GM21717 (cell line): ENCODE results near the gene LMNA.
"Not testable (repeated sequence)": the region's sequence is repeated elsewhere in the genome, so short reads cannot be mapped to it uniquely, and the experiment has no call there.

Experiments
- ATAC-seq: cut with Tn5 transposase; IDR thresholded peaks from one replicate; pipeline ENCODE4 v1.9.1; 2021; ENCODE audit warnings: mild to moderate bottlenecking, moderate library complexity; ENCODE audit not compliant: unreplicated experiment

LMNA gene

GRCh38 chr1:156157506-156157905 is 43.0 kb downstream of the LMNA start:
- ATAC-seq = no peak

DNA sequence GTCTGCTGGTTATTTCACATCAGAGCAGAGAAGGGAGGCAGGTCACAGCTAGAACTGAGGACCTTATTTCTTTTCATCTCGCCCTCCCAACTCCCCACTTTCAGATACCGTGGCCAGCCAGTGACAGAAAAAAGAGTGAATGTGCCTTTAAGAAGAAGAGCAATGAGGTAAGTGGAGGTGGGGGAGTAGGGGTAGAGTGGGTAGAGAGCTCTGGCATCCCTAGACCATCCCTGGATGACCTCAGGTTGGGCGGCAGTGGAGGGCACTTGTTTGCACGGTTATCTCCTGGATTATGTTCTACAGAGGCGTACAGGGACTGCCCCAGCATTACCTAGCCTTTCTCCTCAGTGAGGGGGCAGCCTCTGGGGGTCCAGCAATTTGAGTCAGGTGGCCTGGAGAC is 43.5 kb downstream of the LMNA start:
- no peak for ATAC-seq

- no peak for ATAC-seq
Measured at GRCh38 chr1:156160000-156160742, 45.7 kb downstream of the LMNA start.

DNA sequence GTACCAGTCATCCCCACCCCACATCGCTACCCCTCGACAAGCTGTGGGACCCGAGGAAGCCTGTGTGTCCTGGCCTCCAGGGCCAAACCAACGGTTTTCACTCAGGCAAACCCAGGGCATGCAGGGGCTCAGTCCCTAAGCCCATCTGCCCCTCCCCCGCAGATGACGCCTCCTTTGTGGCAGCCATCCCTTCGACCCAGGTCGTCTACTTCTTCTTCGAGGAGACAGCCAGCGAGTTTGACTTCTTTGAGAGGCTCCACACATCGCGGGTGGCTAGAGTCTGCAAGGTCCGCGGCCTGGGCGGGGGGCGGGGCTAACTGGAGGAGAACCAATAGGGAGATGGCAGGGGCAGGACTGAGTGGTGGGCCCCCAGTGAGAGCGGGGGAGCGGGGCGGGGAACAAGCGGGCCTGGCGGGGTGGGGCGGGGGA is 46.2 kb downstream of the LMNA start:
- no peak for ATAC-seq

DNA sequence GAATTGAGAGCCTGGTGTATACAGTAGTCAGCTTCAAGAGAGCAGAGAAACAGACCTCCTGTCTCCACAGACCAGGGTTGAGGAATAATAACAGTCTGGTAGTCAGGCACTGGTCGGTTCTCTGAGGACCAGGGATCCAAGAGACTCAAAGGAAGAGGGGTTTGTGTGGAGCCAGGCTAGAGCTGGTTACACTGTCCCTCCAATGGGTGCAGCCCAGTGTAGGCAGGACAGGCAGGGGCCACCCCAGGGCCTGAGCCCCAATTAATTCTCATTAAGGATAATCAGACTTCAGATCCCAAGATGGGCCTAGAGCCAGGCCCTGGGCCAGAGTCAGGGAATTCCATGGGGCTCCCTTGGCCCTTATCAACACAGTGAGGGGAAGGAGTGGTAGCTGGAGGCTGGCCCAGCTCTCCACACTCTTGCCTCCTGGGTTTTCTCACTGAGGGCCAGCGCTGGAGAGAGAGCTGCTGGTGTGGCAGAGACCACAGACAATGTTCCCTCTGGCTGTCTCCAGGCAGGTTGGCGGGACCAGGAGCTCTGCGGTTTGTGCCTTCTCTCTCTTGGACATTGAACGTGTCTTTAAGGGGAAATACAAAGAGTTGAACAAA is 48.0 kb downstream of the LMNA start:
- ATAC-seq = no peak

- no peak for ATAC-seq
Measured at GRCh38 chr1:156163712-156164111, 49.2 kb downstream of the LMNA start.

- no peak for ATAC-seq
Measured at GRCh38 chr1:156164125-156164831, 49.8 kb downstream of the LMNA start.

DNA sequence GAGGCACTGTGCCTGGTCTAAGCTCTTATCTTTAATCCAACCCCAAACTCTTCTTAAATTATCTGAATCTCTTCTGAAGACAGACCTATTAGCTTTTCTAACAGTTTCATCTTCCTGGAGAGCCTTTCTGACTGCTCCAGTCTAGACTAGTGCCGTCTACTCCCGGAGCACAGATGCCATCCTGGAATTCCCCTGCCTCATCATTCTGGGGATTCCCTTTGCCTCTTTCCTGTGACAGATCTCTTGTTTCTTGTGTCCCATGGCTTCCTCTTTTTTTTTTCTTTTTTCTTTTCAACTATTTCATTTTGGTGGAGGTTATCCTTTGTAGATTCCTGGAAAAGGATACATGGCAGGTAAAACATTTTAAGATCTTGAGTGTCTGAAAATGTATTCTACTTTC is 50.6 kb downstream of the LMNA start:
- ATAC-seq = no peak

- no peak for ATAC-seq
Measured at GRCh38 chr1:156167536-156167935, 53.0 kb downstream of the LMNA start.

DNA sequence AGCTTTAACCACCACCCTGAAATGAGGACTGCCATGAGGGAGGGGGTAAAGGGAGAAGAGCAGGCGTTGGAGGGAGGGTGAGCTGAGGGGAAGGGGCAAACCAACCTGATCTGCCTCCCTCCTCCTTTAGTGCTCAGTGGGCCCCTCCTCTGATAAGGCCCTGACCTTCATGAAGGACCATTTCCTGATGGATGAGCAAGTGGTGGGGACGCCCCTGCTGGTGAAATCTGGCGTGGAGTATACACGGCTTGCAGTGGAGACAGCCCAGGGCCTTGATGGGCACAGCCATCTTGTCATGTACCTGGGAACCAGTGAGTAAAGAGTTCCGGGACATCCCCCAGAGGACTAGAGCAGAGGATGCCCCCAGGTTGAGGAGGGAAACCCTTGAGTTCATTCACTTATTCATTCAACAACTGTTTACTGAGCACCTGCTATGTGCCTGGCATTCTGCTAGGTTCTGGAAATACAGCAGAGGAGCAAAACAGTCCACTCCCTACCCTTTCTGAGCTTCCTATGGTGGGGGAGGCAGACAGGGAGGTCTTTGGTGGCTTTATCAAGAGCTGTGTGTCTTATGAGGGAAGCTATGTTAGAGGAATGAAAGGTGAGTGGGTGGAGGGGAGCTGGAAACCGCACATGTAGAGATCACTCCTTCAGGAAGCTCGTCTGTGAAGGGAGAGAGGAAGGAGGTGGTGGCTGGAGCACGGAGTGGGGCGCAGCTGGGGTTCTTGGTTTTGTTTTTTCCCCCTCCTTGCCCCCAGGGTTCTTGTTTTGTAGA is 58.4 kb downstream of the LMNA start:
- ATAC-seq = no peak

DNA sequence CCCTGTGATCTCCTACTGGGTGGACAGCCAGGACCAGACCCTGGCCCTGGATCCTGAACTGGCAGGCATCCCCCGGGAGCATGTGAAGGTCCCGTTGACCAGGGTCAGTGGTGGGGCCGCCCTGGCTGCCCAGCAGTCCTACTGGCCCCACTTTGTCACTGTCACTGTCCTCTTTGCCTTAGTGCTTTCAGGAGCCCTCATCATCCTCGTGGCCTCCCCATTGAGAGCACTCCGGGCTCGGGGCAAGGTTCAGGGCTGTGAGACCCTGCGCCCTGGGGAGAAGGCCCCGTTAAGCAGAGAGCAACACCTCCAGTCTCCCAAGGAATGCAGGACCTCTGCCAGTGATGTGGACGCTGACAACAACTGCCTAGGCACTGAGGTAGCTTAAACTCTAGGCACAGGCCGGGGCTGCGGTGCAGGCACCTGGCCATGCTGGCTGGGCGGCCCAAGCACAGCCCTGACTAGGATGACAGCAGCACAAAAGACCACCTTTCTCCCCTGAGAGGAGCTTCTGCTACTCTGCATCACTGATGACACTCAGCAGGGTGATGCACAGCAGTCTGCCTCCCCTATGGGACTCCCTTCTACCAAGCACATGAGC is 62.2 kb downstream of the LMNA start:
- no peak for ATAC-seq

DNA sequence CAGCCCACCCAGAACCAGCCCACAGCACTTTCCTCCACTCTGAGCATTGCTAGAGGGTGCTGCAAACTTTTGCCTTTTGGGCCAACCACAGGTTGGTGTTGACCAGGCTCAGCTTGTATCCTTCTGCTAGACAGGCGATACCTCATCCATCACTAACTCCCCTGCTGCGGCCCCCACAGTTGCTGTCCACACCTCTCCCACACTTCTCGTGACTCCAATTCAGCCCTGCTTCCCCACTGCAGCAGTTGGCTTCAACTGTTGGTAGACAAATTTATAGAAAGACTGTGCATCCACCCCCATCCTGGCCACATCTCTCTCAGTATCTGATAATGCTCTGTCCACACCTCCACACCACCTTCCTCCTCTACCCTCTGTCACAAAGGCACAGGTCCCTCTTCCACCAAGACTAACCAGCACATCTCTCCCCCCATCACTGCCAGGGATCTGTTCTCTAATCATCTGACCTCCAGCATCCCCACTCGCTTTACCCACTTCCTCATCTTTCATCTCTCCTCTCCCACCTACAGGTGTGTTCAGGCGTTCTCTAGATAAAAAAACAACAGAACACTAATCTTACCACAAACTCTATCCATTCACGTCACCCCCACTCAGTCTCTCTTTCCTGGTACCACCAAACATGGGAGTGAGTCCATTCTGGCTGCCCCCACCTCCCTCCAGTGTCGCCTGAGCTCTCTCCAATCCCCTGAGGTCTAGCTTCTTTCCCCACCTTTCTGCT is 63.6 kb downstream of the LMNA start:
- ATAC-seq = no peak

- no peak for ATAC-seq
Measured at GRCh38 chr1:156180471-156180870, 66.0 kb downstream of the LMNA start.

GRCh38 chr1:156181391-156181924 is 66.9 kb downstream of the LMNA start:
- not testable (repeated sequence) for ATAC-seq

- not testable (repeated sequence) for ATAC-seq
Measured at GRCh38 chr1:156182010-156182779, 67.7 kb downstream of the LMNA start.

DNA sequence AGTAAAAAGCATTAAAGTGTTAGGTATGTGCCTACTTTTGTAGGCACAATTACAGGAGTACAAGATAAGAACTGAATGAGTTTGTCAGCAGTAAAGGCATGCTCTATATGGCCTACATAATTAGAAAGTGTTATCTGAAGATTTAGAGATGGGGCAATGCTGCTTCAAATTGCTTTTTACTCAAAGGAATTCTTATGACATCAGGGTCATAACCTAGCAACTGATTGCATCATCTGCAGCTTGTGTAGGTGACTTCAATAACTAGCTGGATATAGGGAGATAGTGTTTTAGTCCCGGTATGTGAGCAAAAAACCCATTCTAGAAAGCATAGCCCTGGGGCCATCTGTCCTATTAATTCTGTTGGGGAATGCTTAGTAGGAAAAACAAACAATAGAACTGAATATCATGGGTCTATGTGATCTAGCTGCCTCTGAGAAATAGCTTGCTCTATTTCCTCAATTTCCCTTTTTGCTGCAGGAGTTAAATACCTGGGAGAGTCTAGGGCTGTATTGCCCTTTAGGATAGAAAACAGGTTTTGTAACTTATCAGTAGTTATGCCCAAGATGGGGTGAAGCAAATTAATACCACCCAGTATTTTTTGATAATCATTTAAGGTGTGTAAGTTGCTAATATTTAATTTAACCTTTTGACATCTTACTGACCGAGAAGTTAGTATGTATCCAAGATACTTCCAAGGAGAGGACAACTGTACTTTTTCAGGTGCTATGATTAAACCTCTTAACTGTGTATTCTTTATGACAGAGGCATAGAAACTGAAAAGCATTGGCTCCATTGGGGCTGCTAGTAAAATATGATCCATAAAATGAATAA is 72.1 kb downstream of the LMNA start:
- not testable (repeated sequence) for ATAC-seq
